AG04450 (cell line): ENCODE measurements around the gene HCN1. TPM values are rescaled to one million over a fixed set of nuclear protein-coding genes. Genes with fewer than 3 reads are reported as not detected.
"Not testable (repeated sequence)": the region's sequence is repeated elsewhere in the genome, so short reads cannot be mapped to it uniquely, and the experiment has no call there.

ENCODE experiments used
- CTCF ChIA-PET: fragments of 300-600, 350-600 bp; formaldehyde crosslinking; extraction: SDS; loops from one replicate; lab custom pipeline; 2022; ENCODE audit warnings: antibody characterized with exemption, inconsistent platforms; lab: Charles Lee
- POLR2A ChIA-PET: fragments of 350-600 bp; formaldehyde crosslinking; extraction: SDS; loops from one replicate; lab custom pipeline; 2021; ENCODE audit warnings: antibody characterized with exemption, inconsistent platforms; lab: Yijun Ruan, JAX
- DNase-seq: peaks from one replicate; pipeline ENCODE4 v3.0.0-alpha.2; 2011; ENCODE audit warnings: low read depth, low spot score
- H3K27ac ChIP-seq: one replicate; pipeline ENCODE4 v1.5.1; 2012; ENCODE audit warnings: low read depth, low read length, control low read depth
- H3K27me3 ChIP-seq: one replicate; pipeline ENCODE4 v1.6.0; 2012; ENCODE audit warnings: low read length; ENCODE audit not compliant: control insufficient read depth, insufficient read depth
- H3K4me3 ChIP-seq: 2 replicates; pipeline ENCODE4 v1.5.1; 2011; ENCODE audit warnings: mild to moderate bottlenecking, low read depth, low read length, control low read depth
- H3K9me3 ChIP-seq: 2 replicates; pipeline ENCODE4 v1.5.1; 2012; ENCODE audit warnings: low read length; ENCODE audit not compliant: control insufficient read depth, insufficient read depth
- CTCF ChIP-seq: IDR thresholded peaks from 2 replicates; pipeline ENCODE4 v1.5.1; 2011; ENCODE audit warnings: low read depth, low read length, control low read depth, inconsistent platforms
- polyA plus RNA-seq: library from polyadenylated mRNA; depleted of rRNA; stranded (reverse); fragments of >200 nt; gene quantifications from 2 replicates; pipeline ENCODE4 v1.2.3, GENCODE V29; 2011

The HCN1 gene
- polyA plus RNA-seq, 1 experiment: not detected

GRCh38 chr5:45509371-45509770 lies 186.8 kb downstream of the HCN1 start:
- no peak overlapping the region for H3K27ac ChIP-seq
- ChIA-PET POLR2A (no interaction called here), CTCF (no interaction called here)
- no peak for TF ChIP-seq CTCF
- H3K9me3 ChIP-seq: peaks cover 2% of the 10 kb centered on the region; the same call in 1 of the 2 replicates
- DNase-seq: no peak
- no peaks in the 10 kb centered on the region for H3K27me3 ChIP-seq
- no peak overlapping the region for H3K4me3 ChIP-seq

DNA sequence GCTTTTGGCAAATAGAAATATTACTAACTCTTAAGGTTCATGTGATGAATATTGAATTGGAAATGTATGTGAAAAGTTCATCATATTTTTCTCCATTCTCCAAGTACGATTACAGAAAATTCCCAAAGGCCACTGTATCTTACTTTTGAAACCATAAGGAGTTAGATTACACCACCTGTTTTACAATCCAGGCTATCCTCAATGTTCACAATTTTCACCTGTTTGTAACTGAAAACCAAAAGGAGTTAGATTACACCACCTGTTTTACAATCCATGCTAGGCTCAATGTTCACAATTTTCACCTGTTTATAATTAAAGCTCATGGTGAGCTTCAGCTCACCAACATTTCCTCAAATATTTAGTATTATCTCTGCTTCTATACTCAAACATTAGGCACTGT lies 188.0 kb downstream of the HCN1 start:
- ChIA-PET CTCF (no interaction called here), POLR2A (no interaction called here)

DNA sequence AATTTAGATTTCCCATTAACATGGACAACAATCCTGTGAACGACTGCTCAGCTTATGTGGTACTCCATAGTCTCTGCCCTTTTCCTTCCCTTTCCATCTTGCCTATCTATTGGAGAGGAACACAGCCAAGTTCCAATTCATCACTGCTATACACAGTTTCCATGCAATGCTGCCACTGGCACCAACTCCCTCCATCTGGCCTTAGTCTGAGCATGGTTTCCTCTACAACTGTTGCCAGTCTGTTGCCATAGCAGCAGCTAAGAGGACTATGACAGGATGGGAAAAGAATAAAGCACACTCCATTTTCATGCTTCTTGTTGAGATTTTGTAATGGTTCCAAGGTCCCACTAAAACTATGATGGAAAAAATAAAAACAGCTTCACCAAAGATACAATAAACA lies 189.0 kb downstream of the HCN1 start:
- no peaks in the 10 kb centered on the region for H3K27me3 ChIP-seq
- peaks cover 3% of the 10 kb centered on the region; the same call in 1 of the 2 replicates for H3K9me3 ChIP-seq
- no peak overlapping the region for H3K27ac ChIP-seq
- CTCF ChIA-PET: no interaction called here
- POLR2A ChIA-PET: no interaction called here
- no peak for TF ChIP-seq CTCF
- H3K4me3 ChIP-seq: no peak overlapping the region
- DNase-seq: no peak

More for the DNA sequence above, 188.0 kb downstream of the HCN1 start:
- H3K27me3 ChIP-seq: no peaks in the 10 kb centered on the region
- peaks cover 3% of the 10 kb centered on the region; the same call in 1 of the 2 replicates for H3K9me3 ChIP-seq
- no peak for DNase-seq
- no peak overlapping the region for H3K4me3 ChIP-seq
- no peak overlapping the region for H3K27ac ChIP-seq
- no peak for TF ChIP-seq CTCF

DNA sequence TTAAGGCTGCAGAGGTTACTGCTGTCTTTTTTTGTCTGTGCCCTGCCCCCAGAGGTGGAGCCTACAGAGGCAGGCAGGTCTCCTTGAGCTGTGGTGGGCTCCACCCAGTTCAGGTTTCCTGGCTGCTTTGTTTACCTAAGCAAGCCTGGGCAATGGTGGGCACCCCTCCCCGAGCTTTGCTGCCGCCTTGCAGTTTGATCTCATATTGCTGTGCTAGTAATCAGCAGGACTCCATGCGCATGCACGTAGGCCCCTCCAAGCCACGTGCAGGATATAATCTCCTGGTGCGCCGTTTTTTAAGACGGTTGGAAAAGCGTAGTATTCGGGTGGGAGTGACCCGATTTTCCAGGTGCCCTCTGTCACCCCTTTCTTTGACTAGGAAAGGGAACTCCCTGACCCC lies 197.2 kb downstream of the HCN1 start:
- H3K4me3 ChIP-seq, H3K27ac ChIP-seq, CTCF ChIA-PET, DNase-seq, POLR2A ChIA-PET, H3K27me3 ChIP-seq: not testable (repeated sequence)
- peaks cover 14% of the 10 kb centered on the region for H3K9me3 ChIP-seq

DNA sequence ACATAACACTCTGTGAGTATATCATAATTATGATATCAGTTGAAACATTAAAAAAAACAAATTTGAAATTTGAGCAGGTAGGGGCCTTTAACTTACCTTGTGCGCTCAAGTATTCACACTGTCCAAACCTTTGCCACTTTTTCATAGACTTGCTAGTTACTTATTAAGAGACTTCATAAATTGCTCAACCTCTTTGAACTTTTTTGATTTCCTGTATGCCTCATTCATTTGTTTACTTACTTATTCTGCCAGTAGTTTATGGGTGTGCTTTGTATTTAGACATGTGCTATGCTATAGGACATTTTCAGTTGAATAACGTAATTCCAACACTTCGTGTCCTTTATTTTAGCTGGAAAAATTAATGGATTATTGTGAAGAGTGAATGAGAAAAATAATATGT lies 204.8 kb downstream of the HCN1 start:
- CTCF ChIA-PET: no interaction called here
- no peak for TF ChIP-seq CTCF
- DNase-seq: no peak

DNA sequence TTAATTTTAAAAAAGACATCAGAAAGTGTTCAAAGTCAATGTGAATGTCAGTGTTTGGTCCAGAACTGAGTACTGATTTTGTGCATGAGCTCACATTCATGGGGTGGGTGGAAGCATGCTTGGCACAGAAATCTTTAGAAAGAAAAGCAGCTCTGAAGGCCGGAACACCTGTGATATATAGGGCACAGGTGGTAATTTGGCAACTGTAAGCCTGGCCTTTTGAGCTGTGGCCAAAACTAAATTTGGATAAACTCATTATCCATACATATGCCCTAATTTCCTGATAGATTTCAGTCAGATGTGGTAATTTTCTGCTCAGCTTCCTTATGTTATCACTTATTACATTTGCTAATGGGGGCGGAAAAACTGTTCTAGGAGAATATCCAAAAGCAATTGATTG lies 211.4 kb downstream of the HCN1 start:
- Histone ChIP-seq H3K9me3 (no peaks in the 10 kb centered on the region), H3K27ac (no peak overlapping the region), H3K27me3 (no peaks in the 10 kb centered on the region), H3K4me3 (no peak overlapping the region)
- CTCF ChIA-PET: no interaction called here
- POLR2A ChIA-PET: no interaction called here
- no peak for TF ChIP-seq CTCF
- no peak for DNase-seq

More for the DNA sequence above, 204.8 kb downstream of the HCN1 start:
- H3K27ac ChIP-seq: no peak overlapping the region
- H3K4me3 ChIP-seq: no peak overlapping the region
- POLR2A ChIA-PET: no interaction called here
- peaks cover 3% of the 10 kb centered on the region; the same call in 1 of the 2 replicates for H3K9me3 ChIP-seq
- no peaks in the 10 kb centered on the region for H3K27me3 ChIP-seq
